Endothelial cell of umbilical vein (primary cell): Measurements from ENCODE around the gene FGFRL1.

Source experiments
- EZH2 ChIP-seq: IDR thresholded peaks from 2 replicates; pipeline ENCODE4 v1.6.1; 2012; ENCODE audit warnings: borderline replicate concordance, low read depth, mild to moderate bottlenecking, moderate library complexity, low read length, inconsistent platforms; ENCODE audit not compliant: severe bottlenecking
- TF ChIP-seq, protein P1 (sequence below), 2 donors: IDR thresholded peaks; 1 replicate in 1 of 2; 2 replicates in 1 of 2; pipeline ENCODE4 v1.5.1; 2011; ENCODE audit warnings: low read length in 2 of 2, mild to moderate bottlenecking in 2 of 2, moderate library complexity in 2 of 2, control low read depth in 1 of 2, inconsistent platforms in 1 of 2, low read depth in 1 of 2; ENCODE audit not compliant: insufficient read depth in 1 of 2; ENCODE audit errors: extremely low read depth in 1 of 2

DNA sequence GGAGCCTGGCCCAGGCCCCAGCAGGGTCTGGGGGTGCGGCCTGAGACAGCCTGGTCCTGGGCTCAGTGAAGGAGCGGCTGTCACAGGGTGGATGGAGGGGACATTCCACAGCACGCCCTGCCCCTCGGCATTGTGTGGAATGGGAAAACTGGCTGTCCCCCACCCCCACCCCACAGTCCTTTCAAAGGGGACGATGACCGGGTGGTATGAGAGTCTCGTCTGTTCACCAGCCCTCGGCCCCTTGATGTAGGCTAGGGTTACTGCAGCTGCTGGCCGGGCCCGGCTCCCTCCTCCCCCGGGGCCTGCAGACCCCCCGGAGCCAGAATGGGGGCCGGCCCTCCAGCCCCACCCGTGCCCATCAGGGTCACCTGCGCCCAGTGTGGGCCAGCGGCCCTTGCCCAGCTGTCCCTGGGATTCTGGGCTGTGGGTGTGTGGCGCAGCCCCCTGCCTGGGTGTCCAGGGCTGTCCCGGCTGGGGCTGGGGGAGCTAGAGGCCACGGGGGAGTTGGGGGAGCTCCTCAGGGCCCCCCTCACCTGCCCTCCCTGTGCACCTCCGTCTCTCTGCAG, 11.7 kb downstream of the FGFRL1 start:
- TF ChIP-seq, protein P1, sequence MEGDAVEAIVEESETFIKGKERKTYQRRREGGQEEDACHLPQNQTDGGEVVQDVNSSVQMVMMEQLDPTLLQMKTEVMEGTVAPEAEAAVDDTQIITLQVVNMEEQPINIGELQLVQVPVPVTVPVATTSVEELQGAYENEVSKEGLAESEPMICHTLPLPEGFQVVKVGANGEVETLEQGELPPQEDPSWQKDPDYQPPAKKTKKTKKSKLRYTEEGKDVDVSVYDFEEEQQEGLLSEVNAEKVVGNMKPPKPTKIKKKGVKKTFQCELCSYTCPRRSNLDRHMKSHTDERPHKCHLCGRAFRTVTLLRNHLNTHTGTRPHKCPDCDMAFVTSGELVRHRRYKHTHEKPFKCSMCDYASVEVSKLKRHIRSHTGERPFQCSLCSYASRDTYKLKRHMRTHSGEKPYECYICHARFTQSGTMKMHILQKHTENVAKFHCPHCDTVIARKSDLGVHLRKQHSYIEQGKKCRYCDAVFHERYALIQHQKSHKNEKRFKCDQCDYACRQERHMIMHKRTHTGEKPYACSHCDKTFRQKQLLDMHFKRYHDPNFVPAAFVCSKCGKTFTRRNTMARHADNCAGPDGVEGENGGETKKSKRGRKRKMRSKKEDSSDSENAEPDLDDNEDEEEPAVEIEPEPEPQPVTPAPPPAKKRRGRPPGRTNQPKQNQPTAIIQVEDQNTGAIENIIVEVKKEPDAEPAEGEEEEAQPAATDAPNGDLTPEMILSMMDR (IDR thresholded peaks at IDR 0.05; ENCODE audit: extremely low read depth in 1 of 2, insufficient read depth in 1 of 2, low read depth in 1 of 2, low read length in 2 of 2), result no peak
- no peak for TF ChIP-seq EZH2
